HEK293T (cell line): ENCODE measurements around the gene AURKB.

Experiments
- CTCF ChIA-PET: fragments of 350-600 bp; formaldehyde crosslinking; extraction: SDS; loops from one replicate; lab custom pipeline; 2021; ENCODE audit warnings: antibody characterized with exemption, inconsistent platforms; lab: Yijun Ruan, JAX
- POLR2A ChIA-PET: fragments of 350-600 bp; formaldehyde crosslinking; extraction: SDS; loops from one replicate; lab custom pipeline; 2020; ENCODE audit warnings: antibody characterized with exemption, inconsistent platforms; lab: Yijun Ruan, JAX
- DNase-seq: peaks from one replicate; pipeline ENCODE4 v3.0.0; 2012; ENCODE audit warnings: mixed read lengths; ENCODE audit errors: extremely low spot score
- ARNT ChIP-seq: fragments of 450-650 bp; IDR thresholded peaks from 2 replicates; pipeline ENCODE4 v1.6.1; 2017; ENCODE audit warnings: mild to moderate bottlenecking
- BHLHE40 ChIP-seq: fragments of 450-650 bp; IDR thresholded peaks from 2 replicates; pipeline ENCODE4 v1.6.1; 2016; ENCODE audit warnings: mild to moderate bottlenecking, moderate library complexity, borderline replicate concordance
- CTBP1 ChIP-seq: fragments of 450-650 bp; IDR thresholded peaks from 2 replicates; pipeline ENCODE4 v1.6.1; 2016; ENCODE audit warnings: borderline replicate concordance
- ELF4 ChIP-seq: fragments of 450-650 bp; IDR thresholded peaks from 2 replicates; pipeline ENCODE4 v1.6.1; 2017; ENCODE audit warnings: antibody characterized with exemption
- FOXA1 ChIP-seq: fragments of 450-650 bp; IDR thresholded peaks from 2 replicates; pipeline ENCODE4 v1.6.1; 2016; ENCODE audit warnings: mild to moderate bottlenecking
- FOXK2 ChIP-seq: fragments of 450-650 bp; IDR thresholded peaks from 2 replicates; pipeline ENCODE4 v1.6.1; 2016; ENCODE audit warnings: mild to moderate bottlenecking
- FOXM1 ChIP-seq: fragments of 450-650 bp; IDR thresholded peaks from 2 replicates; pipeline ENCODE4 v1.6.1; 2017; ENCODE audit warnings: mild to moderate bottlenecking, borderline replicate concordance
- HDGF ChIP-seq: fragments of 450-650 bp; IDR thresholded peaks from 2 replicates; pipeline ENCODE4 v1.6.1; 2017; ENCODE audit warnings: antibody characterized with exemption, borderline replicate concordance
- L3MBTL2 ChIP-seq: fragments of 450-650 bp; conservative IDR thresholded peaks from 2 replicates; pipeline ENCODE4 v1.6.1; 2016; ENCODE audit warnings: mild to moderate bottlenecking
- LEF1 ChIP-seq: fragments of 450-650 bp; IDR thresholded peaks from 2 replicates; pipeline ENCODE4 v1.6.1; 2017; ENCODE audit warnings: mild to moderate bottlenecking, borderline replicate concordance
- NFRKB ChIP-seq: fragments of 450-650 bp; IDR thresholded peaks from 2 replicates; pipeline ENCODE4 v1.6.1; 2016; ENCODE audit warnings: mild to moderate bottlenecking, moderate library complexity
- SP1 ChIP-seq: fragments of 450-650 bp; IDR thresholded peaks from 2 replicates; pipeline ENCODE4 v1.6.1; 2017
- SUZ12 ChIP-seq: fragments of 450-650 bp; IDR thresholded peaks from 2 replicates; pipeline ENCODE4 v1.6.1; 2016; ENCODE audit warnings: mild to moderate bottlenecking
- TARDBP ChIP-seq: fragments of 450-650 bp; IDR thresholded peaks from 2 replicates; pipeline ENCODE4 v1.6.1; 2016
- ZNF384 ChIP-seq: fragments of 450-650 bp; IDR thresholded peaks from 2 replicates; pipeline ENCODE4 v1.6.1; 2016
- TF ChIP-seq, protein P1 (sequence below): fragments of 450-650 bp; IDR thresholded peaks from 2 replicates; pipeline ENCODE4 v1.6.1; 2016

The AURKB gene

DNA sequence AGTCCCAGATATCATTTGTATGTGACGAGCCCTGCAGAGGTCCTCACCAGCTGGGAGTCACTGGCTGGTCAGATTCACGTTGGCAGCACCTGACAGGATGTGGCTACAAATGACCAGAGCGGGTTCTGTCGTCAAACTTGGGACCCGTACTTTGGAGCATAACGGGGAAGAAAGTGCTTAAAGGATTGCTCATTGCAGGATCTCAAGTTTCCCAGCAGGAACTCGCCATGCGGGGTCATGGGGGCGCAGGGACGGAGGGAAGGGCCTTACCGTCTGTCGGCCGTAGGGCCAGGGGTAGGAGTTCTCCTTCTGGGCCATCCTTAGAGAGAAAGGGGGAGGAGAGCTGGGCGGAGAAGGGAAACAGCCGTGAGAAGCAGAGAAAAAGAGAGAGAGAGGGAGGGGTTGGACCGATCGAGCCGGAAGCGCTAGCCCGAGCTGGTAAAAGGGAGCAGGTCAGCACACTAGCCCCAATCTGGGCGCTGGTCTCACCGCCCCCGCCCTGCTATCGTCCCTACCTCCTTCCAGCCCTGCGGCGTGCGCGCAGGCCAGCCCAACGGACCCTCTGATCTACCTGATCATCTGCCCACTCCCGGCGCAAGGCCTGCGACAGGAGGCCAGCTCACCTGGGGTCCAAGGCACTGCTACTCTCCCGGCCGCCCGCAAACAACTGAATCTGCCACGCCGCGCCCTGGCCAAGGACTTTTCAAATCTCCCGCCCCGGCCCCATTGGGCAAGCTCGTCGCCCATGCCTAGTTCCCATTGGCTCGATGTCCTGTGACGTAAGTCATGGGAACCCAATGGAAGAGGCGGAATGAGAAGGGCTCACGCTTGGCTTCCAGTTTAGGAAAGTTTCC, at the start of gene AURKB:
TSS of gene AURKB (minus strand) at position 669 of the 854 bp plus-strand sequence. CDS start at position 318, 351 bp downstream.
- TF ChIP-seq LEF1 = no peak
- no peak for TF ChIP-seq SP1
- TF ChIP-seq ELF4 = no peak
- peak; percentile 97 for TF ChIP-seq L3MBTL2
- no peak for TF ChIP-seq SUZ12
- TF ChIP-seq, protein P1, sequence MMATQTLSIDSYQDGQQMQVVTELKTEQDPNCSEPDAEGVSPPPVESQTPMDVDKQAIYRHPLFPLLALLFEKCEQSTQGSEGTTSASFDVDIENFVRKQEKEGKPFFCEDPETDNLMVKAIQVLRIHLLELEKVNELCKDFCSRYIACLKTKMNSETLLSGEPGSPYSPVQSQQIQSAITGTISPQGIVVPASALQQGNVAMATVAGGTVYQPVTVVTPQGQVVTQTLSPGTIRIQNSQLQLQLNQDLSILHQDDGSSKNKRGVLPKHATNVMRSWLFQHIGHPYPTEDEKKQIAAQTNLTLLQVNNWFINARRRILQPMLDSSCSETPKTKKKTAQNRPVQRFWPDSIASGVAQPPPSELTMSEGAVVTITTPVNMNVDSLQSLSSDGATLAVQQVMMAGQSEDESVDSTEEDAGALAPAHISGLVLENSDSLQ = no peak
- TF ChIP-seq TARDBP = no peak
- no peak for TF ChIP-seq NFRKB
- TF ChIP-seq CTBP1 = no peak
- no peak for TF ChIP-seq ARNT
- no peak for TF ChIP-seq BHLHE40
- TF ChIP-seq FOXK2 = no peak
- TF ChIP-seq ZNF384 = no peak
- TF ChIP-seq HDGF = no peak
- peak; percentile 96 for TF ChIP-seq FOXM1
- TF ChIP-seq FOXA1 = no peak
- POLR2A ChIA-PET = interaction anchor here (0.7 to 7.6 kb wide), 29 partner anchors 10 to 295 kb away, joined by 3 to 98 read pairs (median 4); partner anchors contain the start of genes ALOXE3, BORCS6, CTC1 and HES7
- peak; percentile 92 for DNase-seq
- CTCF ChIA-PET = interaction anchor here (0.5 to 1.9 kb wide), 4 partner anchors 11 to 81 kb away, joined by 3 to 6 read pairs (median 5); no protein-coding TSS in a partner anchor

DNA sequence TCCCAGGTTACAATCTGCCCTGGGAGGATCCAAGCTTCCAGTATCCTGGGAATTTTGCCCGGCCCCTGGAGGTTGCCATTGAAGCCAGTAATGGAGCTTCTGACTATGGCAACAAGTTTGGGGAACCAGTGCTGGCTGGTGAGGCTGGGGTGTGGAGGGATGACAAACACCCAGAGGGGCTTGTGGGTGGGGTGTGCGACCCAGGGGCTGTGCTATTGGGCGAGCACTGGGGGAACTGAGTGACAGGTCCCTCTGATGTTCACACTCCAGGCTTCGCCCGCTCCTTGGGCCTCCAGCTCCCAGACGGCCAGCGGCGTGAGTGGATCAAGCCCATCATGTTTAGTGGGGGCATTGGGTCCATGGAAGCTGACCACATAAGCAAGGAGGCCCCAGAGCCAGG, 47.4 kb upstream of the AURKB start:
- ChIA-PET POLR2A (interaction anchor here (0.9 kb wide), 1 partner anchor 10 kb away, joined by 3 read pairs; the partner anchor contains the start of gene CTC1), CTCF (no interaction called here)
- no peak for TF ChIP-seq SUZ12
- TF ChIP-seq TARDBP = no peak
- TF ChIP-seq ARNT = no peak
- no peak for TF ChIP-seq CTBP1
- TF ChIP-seq NFRKB = no peak
- TF ChIP-seq L3MBTL2 = no peak
- no peak for TF ChIP-seq HDGF
- TF ChIP-seq ZNF384 = no peak
- no peak for TF ChIP-seq BHLHE40
- TF ChIP-seq FOXM1 = no peak
- no peak for TF ChIP-seq ELF4
- no peak for TF ChIP-seq SP1
- no peak for TF ChIP-seq LEF1
- no peak for TF ChIP-seq FOXK2
- TF ChIP-seq, protein P1 = no peak
- no peak for TF ChIP-seq FOXA1
- DNase-seq = no peak

DNA sequence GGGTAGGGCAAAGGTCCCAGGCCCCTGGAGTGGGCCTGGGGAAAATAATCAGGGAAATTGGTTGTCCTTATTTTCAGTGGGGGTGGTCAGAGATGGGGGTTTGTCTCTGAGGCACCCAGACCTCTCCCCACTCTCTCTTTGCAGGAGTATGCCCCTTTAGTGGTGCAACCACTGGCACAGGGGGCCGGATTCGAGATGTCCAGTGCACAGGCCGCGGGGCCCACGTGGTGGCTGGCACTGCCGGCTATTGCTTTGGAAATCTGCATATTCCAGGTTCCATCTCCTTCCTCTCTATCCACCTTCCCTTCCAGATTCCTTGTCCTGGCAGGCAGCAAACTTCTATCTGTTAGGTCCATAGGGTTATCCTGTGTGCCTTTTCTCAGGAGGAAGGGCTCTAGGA, 46.3 kb upstream of the AURKB start:
- ChIA-PET POLR2A (no interaction called here), CTCF (no interaction called here)
- TF ChIP-seq ARNT (no peak), TARDBP (no peak), FOXM1 (no peak), L3MBTL2 (no peak), ELF4 (no peak), HDGF (no peak), FOXK2 (no peak), ZNF384 (no peak), SUZ12 (no peak), CTBP1 (no peak)
- TF ChIP-seq, protein P1 = no peak
- no peak for DNase-seq

DNA sequence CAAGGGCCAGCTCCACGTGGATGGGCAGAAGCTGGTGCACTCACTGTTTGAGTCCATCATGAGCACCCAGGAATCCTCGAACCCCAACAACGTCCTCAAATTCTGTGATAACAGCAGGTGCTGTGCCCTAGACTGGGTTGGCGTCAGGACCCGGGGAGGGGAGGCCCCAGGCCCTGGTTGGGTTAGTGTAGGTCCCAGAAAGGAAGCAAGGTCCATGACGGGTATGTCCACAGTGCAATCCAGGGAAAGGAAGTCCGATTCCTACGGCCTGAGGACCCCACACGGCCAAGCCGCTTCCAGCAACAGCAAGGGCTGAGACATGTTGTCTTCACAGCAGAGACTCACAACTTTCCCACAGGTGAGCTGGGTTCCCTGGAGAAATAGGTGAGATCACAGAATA, 45.9 kb upstream of the AURKB start:
- ChIA-PET POLR2A (interaction anchor here (0.8 kb wide), 1 partner anchor 39 kb away, joined by 3 read pairs; the partner anchor contains the start of gene SLC25A35), CTCF (no interaction called here)
- no peak for DNase-seq
- no peak for TF ChIP-seq ELF4
- no peak for TF ChIP-seq BHLHE40
- TF ChIP-seq, protein P1 = no peak
- TF ChIP-seq FOXM1 = no peak
- no peak for TF ChIP-seq NFRKB
- no peak for TF ChIP-seq TARDBP
- TF ChIP-seq SP1 = no peak
- TF ChIP-seq SUZ12 = no peak
- TF ChIP-seq FOXK2 = no peak
- TF ChIP-seq ZNF384 = no peak

DNA sequence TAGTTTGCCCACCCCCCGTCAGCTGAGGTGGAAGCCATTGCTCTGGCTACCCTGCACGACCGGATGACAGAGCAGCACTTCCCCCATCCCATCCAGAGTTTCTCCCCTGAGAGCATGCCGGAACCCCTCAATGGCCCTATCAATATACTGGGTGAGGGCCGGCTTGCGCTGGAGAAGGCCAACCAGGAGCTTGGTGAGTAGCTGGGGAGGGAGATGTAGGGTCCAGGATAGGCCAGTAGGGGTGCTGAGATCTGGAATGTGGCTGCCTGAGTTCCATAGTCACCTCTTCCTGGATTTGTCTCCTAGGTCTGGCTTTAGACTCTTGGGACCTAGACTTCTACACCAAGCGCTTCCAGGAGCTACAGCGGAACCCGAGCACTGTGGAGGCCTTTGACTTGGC, 45.1 kb upstream of the AURKB start:
- ChIA-PET POLR2A (interaction anchor here (0.6 to 0.8 kb wide), 2 partner anchors 33 to 39 kb away, joined by 3 read pairs; partner anchors contain the start of gene SLC25A35), CTCF (no interaction called here)
- DNase-seq = no peak
- TF ChIP-seq FOXK2 = no peak
- no peak for TF ChIP-seq SUZ12
- no peak for TF ChIP-seq TARDBP
- TF ChIP-seq ZNF384 = no peak
- no peak for TF ChIP-seq HDGF
- no peak for TF ChIP-seq L3MBTL2
- TF ChIP-seq, protein P1 = no peak
- no peak for TF ChIP-seq ARNT
- no peak for TF ChIP-seq CTBP1
- TF ChIP-seq BHLHE40 = no peak
- TF ChIP-seq LEF1 = no peak
- no peak for TF ChIP-seq ELF4
- no peak for TF ChIP-seq FOXM1
- TF ChIP-seq FOXA1 = no peak
